Skeletal muscle cell (primary cell): ENCODE measurements around the gene TOR1AIP2.
"Not testable (repeated sequence)": the region's sequence is repeated elsewhere in the genome, so short reads cannot be mapped to it uniquely, and the experiment has no call there.

Experiments
- DNase-seq: peaks from one replicate; pipeline ENCODE4 v3.0.0-alpha.2; 2010; ENCODE audit warnings: low read depth
- H3K4me3 ChIP-seq: 2 replicates; pipeline ENCODE4 v1.5.1; 2011; ENCODE audit warnings: low read depth, mild to moderate bottlenecking, control low read depth, low read length, moderate library complexity

The TOR1AIP2 gene

DNA sequence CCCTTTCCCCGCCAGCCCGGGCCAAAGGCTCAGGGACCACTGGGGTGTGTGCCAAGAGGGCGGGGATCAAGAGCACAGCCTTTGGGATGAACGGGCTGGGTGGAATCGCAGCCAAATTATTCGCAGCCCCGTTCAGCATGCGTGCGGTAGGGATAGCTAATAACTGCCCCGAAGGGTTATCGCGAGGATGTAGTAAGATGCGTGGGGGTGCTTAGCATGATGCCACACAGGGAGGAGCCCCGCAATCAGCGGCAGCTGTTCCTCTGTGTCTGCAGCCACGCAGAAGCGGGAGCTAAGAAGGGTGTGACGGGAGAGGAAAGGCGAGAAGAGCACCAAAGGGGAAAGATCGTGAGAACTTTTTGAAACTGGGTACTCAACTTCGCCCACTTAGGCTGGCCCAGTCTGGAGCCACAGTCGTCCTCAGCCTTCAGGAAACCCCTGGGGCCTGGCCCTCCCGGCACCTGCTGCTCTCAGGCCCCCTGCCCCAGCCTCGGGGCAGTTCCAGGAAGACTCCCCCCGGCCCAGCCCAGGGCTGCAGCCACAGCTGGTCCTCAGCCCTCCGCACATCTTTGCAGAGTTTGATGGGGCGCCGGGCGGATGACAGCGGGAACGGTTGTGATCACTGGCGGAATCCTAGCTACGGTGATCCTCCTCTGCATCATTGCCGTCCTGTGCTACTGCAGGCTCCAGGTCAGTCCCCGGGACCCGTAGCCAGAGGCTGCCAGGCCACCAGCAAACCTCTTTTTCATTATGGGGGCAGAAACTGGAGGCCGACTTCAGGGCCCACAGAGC lies 64.9 kb downstream of the TOR1AIP2 start:
- no peak overlapping the region for H3K4me3 ChIP-seq
- no peak for DNase-seq

DNA sequence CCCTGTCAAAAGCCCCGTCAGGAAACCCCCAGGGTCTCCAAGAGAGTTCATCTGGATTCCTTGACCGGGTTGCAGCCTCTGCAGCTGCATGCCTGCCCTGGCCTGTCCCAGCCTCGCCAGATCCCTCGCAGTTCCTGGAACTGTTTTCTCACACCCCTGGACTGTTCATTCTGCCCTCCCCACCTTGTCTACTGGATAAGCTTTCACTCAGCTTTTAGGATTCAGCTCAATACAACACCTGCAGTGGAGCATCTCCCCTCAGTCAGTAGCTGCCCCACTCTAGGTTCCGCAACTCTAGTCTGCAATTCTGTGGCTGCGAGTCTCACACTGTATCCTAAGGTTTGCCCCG lies 67.3 kb downstream of the TOR1AIP2 start:
- H3K4me3 ChIP-seq = no peak overlapping the region
- DNase-seq = no peak

DNA sequence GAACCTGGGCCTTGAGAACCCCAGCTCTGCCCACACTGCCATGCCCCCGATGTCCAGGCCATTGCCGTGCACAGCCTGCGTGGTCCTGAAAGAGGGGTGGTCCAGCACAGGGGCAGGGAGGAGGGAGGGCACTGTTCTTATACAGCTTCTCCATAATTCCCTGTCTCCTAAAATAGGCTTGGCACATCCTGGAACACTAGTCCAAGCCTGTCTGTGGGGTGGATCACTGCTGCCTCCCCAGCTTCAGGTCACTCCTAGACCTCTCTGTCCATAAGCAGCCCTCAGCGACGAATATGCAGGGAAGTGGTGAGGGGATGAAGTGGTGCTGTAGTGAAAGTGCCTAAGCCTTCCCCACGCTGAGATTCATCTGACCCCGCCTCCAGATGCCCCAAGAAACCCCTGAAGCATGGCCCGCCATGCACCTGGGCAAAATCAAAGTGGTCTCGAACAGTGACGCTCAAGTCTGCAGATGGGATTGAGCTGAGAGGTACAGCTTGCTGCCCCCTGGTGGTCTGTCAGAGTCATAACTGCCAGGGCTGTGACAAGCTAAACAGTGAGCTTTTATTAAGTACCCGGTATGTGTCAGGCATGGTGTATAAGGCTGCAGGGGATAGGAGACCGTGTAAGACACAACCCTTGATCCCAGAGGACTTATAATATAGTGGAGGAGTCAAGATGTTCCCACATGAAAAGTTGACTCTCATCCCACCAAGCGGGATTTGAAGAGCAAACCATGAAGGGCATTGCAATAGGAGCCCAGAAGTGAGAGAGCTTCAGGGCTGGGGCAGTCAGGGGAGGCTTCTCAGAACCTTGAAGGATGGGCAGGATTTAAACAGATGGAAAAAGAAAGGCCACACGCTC lies 67.9 kb downstream of the TOR1AIP2 start:
- DNase-seq = peak; percentile 23
- no peak overlapping the region for H3K4me3 ChIP-seq

DNA sequence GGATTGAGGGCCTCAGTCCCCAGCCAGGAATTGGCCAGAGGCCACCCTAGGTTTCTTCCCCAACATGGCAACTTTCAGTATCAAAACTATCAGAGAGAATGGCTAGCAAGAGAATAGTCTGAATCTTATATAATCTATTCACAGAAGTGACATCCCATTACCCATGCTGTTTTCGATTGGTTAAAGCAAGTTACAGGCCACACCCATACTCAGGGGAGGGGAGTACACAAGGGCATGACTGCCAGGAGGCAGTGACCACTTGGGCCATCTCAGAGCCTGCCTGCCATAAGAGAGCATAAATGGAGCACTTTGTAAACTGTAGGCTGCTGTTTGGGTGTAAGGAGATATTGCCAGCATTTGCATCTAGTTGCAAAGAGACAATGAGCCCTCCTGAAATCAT lies 69.1 kb downstream of the TOR1AIP2 start:
- H3K4me3 ChIP-seq = no peak overlapping the region
- DNase-seq = no peak

DNA sequence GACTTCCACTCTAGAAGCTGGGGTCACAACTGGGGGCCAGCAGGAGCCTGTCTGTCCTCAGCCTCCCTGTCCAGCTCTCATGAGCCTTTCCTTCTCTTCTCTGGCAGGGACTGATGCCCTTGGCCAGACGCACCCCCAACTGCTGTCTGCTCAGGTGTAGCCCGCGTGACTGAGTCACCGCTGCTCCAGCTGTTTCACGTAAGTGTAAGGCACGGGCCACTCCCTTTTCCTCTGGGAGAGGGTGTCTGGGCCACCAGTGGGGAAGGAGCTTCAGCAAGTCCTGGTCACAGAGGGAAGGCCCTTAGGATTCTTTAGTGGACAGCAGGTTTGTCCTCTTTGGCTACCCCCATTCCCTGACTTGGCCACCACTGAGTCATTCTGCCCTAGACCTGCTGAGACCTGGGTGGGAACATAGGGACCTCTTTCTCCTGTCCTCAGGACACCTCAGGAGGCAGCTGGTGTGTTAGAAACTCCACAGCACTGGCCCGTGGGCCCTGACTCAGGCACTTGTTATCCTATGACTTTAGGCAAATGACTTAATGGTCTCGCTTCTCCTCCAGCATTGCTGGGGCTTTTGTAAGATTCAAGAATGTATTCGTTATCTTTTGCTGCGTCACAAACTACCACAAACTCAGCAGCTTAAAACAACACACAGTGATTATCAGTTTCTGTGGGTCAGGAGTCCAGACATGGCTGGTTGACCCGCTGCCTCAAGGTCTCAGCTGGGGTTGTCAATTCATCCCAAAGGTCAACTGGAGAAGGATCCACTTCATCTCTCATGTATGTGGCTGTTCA lies 69.7 kb downstream of the TOR1AIP2 start:
- H3K4me3 ChIP-seq = no peak overlapping the region
- no peak for DNase-seq

DNA sequence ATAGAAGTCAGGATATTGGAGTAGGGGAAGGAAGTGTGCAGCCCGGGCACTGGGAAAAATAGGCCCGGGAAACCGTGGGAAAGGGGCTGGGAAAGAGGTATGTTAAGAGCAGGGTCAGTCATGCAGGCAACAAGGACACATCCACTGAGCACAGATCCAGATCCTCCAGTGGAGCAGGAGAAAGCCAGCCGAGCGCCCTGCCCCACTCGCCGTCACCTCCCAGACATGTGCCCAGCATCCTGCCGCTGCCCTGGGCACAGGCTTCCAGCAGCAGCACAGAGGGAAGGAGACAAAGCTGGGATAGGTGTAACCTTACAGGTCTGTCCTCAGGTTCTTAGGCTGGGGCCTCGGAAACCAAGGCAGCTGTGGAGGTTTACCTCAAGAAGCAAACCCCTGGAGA lies 70.3 kb downstream of the TOR1AIP2 start:
- H3K4me3 ChIP-seq = no peak overlapping the region
- no peak for DNase-seq

DNA sequence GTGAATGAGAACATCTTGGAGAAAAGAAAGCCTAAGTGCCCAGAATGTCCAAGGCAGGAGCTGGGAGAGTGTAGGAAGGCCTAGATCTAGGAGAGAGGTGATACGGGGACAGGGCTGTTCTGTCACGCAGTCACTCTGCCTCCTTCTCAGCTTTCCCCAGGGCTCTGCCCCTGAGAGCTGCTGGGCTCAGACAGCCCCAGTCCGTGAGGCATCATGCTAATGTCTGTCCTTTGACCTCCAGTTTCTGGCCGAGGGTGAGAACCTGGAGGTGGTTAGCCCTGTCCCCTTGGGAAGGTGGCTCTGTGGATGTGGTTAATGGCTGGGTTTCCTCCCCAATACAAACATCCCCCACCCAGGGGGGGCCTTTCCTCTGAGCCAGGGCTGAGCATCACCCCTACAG lies 71.3 kb downstream of the TOR1AIP2 start:
- DNase-seq = no peak
- no peak overlapping the region for H3K4me3 ChIP-seq

DNA sequence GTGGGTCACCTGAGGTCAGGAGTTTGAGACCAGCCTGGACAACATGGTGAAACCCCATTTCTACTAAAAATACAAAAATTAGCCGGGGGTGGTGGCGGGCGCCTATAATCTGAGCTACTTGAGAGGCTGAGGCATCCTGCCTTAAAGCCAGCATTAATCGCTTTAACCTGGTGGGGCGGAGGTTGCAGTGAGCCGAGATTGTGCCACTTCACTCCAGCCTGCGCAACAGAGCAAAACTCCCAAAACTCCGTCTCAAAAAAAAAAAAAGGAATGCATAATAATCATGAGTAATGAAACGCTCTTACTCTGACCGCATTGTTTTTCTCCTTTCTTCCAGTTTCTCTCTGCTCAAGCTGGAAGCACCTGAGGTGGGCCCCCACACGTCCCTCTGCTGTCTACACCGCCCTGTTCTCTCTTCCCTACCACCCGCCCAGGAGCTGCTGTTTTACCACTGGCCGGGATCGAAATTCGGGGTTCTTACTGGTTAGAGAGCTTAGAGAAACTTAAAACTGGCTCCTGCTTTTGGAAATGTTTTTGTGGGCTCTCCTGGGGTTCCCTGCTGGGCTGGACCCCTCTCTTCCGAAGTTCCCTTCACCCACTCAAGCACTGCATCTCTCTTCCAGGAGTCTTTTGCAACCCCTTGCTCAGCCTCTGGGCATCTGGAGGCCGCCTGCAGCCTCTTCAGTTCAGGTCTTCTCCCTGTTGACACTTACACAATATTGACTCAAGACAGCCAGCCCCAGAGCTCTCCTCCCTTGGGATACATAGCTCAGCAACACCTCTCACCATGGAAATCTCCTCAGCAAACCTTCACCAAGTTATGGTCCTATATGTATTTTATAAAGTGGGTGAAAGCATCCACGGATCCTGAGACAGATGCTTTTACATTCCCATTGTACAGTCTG lies 72.1 kb downstream of the TOR1AIP2 start:
- no peak overlapping the region for H3K4me3 ChIP-seq
- DNase-seq = no peak

DNA sequence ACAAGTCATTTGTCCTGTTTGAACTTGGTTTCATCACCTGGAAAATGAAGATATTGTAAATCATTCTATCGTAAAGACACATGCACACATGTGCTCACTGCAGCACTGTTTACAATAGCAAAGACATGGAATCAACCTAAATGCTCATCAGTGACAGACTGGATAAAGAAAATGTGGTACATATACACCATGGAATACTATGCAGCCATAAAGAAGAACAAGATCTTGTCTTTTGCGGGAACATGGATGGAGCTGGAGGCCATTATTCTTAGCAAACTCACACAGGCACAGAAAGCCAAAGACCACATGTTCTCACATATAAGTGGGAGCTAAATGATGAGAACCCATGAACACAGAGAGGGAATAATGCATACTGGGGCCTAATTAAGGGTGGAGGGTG lies 73.2 kb downstream of the TOR1AIP2 start:
- not testable (repeated sequence) for H3K4me3 ChIP-seq, DNase-seq

DNA sequence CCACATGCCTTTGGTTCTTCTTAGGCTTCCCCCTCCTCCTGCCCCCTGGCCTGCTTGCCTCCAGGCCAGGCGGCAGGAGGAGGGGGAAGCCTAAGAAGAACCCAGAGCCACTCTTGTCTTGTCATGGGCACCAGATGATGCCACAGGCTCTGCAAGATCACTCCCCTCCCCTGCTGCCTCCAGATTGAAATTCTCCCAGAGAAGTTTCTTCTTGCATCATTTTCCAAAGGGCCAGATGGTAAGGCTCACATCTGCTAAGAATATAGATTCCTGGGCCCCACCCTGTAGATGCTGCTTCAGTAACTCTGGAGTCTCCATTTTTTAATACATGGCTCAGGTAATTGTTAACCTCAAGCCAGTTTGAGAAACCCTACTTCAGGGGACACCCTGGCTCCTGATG lies 73.7 kb downstream of the TOR1AIP2 start:
- DNase-seq = no peak
- H3K4me3 ChIP-seq = no peak overlapping the region

DNA sequence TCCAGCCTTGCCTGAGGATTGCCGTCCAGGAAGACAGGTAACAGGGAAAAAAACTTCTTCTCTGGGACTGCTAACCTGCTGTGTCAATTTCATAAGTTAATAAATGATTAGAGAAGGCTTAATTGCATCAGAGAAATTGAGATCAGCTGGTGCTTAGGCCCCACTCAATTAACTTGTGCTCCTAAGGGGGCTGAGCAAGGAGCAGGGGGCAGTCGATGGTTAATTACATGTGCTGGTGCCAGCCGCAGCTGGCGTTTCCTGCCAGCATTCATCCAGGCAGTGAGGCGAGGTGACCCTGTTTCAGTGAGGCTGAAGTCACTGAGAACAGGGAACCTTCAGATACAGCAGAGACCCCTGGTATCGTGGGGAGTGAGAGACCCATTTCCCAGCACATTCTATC lies 74.5 kb downstream of the TOR1AIP2 start:
- DNase-seq = no peak
- H3K4me3 ChIP-seq = no peak overlapping the region

DNA sequence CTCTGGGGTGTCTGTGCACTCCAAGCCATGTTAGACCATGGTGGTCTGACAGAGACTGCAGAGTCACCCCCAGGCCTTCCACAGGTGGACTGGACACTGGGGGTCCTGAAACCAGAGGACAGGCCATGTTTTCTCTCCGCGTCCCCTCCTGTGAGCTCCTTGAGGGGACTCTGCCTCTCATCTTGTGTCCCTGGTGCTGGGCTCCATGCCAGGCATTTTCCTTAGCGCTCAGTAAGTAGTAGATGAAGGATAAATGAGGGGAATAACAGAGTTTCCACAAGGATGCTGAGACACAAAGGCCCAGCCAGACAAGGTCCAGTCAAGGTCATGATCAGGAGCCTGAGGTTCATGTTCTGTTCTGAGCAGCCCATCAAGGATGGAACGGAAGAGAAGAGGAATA lies 77.1 kb downstream of the TOR1AIP2 start:
- DNase-seq = no peak
- no peak overlapping the region for H3K4me3 ChIP-seq

DNA sequence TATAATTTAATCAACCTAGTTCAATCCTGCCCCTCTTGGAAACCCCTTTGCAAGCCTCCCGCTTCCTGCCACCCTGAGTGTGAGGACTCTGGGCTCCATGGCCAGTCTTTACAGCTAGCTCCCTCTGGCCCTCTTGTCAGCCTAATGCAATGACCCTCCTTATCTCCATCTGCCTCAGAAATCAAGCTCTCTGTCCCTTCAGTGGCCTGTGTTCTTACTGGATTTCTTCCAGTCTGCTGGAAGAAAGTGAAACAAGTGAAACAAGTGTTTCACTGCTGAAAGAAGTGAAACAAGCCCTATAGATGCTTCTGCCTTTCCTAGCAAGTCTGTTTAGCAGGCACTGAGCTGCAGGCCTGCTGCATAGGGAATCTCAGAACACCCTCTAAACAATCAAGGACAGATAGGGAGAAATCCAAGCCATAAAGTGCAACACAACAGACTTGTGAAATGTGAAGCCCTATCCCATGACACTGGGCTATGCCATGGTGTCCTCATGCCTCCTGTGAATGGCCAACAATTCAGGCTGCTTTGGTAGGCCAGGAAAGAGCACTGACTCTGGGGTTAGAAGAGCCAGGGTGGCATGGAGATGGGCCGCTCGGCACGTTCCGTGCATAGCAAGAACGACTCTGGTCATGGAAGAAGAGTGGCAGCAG lies 78.6 kb downstream of the TOR1AIP2 start:
- no peak for DNase-seq
- no peak overlapping the region for H3K4me3 ChIP-seq

DNA sequence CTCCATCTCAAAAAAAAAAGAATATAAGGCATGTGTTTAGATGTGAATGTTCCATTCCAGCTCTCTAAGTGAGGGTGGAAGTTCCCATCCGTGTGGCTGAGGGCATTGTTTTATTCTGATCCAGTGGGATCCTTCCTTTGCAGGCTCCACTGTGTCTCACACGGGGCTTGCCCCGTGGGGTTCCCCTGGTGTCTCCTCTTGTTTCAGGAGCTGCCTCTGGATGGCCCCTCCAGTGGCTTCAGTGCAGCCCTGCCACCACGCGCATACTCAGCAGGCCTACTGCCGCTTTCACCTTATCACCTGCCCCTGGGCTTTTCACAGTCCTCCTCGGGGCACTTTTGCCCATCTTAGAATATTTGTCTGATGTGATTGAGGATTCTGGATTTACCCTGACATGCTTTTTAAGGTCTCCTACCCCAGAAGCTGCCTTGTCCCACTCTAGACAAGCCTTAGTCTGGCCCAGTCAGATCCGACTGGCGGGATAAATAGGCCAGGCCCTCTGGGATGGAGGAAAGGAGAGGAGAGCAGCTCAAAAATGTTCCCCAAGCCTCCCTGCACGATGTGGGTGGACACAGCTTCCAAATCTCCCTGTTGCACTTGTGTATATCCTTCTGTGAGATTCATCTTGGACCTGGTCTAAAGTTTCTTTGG lies 79.3 kb downstream of the TOR1AIP2 start:
- no peak overlapping the region for H3K4me3 ChIP-seq
- no peak for DNase-seq

DNA sequence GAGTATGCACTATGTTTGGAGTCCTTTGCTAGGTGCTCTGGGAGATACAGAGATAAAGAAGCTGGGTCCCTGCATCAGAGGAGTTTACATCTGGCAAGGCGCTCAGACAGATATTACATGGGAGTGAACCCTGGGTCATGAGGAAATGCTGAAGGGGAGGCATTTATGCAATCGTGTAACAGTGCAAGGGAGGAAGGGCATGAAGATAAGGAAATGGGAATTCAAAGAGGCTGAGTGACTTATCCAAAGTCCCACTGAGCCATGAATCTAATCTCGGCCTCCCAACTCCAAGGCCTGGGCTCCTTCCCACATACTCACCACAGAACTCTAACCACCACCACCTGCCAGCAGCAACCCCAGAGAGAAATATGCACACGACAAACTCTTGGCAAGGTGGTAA lies 82.9 kb downstream of the TOR1AIP2 start:
- no peak overlapping the region for H3K4me3 ChIP-seq
- DNase-seq = no peak

DNA sequence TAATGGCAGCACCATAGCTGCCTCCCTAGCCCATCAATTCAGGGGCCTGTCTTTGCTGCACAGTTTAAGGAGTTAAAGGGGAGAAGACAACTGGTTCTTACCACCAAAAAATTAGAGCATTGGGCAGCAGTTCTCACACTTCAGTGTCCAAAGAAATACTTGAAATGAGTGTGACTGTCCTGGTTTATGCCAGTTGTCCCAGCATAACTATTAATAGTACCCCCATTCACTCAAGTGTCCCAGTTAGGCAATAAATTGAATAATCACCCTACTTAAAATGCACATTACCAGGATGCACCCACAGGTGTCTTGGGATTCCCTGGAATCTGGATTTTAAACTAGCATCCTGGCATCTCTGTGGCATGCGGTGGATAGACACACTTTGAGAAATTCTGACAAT lies 83.5 kb downstream of the TOR1AIP2 start:
- H3K4me3 ChIP-seq = no peak overlapping the region
- DNase-seq = no peak

DNA sequence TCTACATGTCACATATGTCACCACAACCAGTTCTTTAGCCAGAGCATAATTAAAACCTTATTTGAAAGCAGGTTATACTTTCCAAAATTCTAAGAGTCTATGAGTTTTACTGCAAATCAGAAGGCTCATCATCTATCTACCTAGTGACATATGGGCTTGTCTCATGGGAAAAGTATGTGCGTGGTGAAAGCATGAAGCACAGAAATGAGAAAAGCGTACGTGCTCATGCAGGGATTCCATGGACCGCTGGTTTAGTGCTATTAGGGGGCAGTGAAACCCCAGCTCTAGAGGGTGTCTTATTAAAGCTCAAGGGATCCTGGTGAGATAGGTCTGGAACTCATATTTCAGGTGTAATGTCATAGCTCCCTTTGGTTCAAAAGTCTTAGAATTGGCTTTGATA lies 84.3 kb downstream of the TOR1AIP2 start:
- no peak for DNase-seq
- no peak overlapping the region for H3K4me3 ChIP-seq
